ENCODE measurements around the gene DNAH1.

- TF ChIP-seq REST (IDR thresholded peaks at IDR 0.05; ENCODE audit: low read depth) (no peak), YY1 (IDR thresholded peaks at IDR 0.05; ENCODE audit: low read depth) (no peak), MAX (IDR thresholded peaks at IDR 0.05) (no peak), EGR1 (IDR thresholded peaks at IDR 0.05) (no peak), EP300 (IDR thresholded peaks at IDR 0.05; ENCODE audit: borderline replicate concordance) (no peak), TCF12 (IDR thresholded peaks at IDR 0.05; ENCODE audit: low read depth) (no peak), CREB1 (IDR thresholded peaks at IDR 0.05; ENCODE audit: low read depth) (no peak)
Measured at GRCh38 chr3:52441091-52441771, 125.1 kb downstream of the DNAH1 start.

Data from Ishikawa (cell line).